AG09309 (cell line): Measurements from ENCODE around the gene CELF4.
"Not testable (repeated sequence)": the region's sequence is repeated elsewhere in the genome, so short reads cannot be mapped to it uniquely, and the experiment has no call there.

ENCODE experiments used
- DNase-seq: peaks from one replicate; pipeline ENCODE4 v3.0.0-alpha.2; 2010; ENCODE audit warnings: low read depth
- H3K4me3 ChIP-seq: 2 replicates; pipeline ENCODE4 v1.5.1; 2011; ENCODE audit warnings: mild to moderate bottlenecking, low read depth, low read length, moderate library complexity; ENCODE audit not compliant: control insufficient read depth
- CTCF ChIP-seq: IDR thresholded peaks from 2 replicates; pipeline ENCODE4 v1.5.1; 2011; ENCODE audit warnings: mild to moderate bottlenecking, low read depth, low read length, inconsistent platforms; ENCODE audit not compliant: insufficient read depth, control insufficient read depth; ENCODE audit errors: missing control alignments

Gene CELF4

GRCh38 chr18:37368110-37368954 lies 197.3 kb downstream of the CELF4 start:
- TF ChIP-seq CTCF, result no peak
- H3K4me3 ChIP-seq, result no peak overlapping the region
- DNase-seq, result no peak

- no peak for DNase-seq
- no peak for TF ChIP-seq CTCF
- no peak overlapping the region for H3K4me3 ChIP-seq
Observed at GRCh38 chr18:37364237-37364636, 201.4 kb downstream of the CELF4 start.

GRCh38 chr18:37362158-37362890 lies 203.3 kb downstream of the CELF4 start:
- H3K4me3 ChIP-seq, result no peak overlapping the region
- DNase-seq, result no peak
- TF ChIP-seq CTCF, result no peak

GRCh38 chr18:37361335-37362157 lies 204.1 kb downstream of the CELF4 start:
- DNase-seq, result no peak
- H3K4me3 ChIP-seq, result no peak overlapping the region
- no peak for TF ChIP-seq CTCF

GRCh38 chr18:37358061-37358460 lies 207.5 kb downstream of the CELF4 start:
- not testable (repeated sequence) for H3K4me3 ChIP-seq, DNase-seq

- TF ChIP-seq CTCF, result no peak
- no peak for DNase-seq
- H3K4me3 ChIP-seq, result no peak overlapping the region
Observed at GRCh38 chr18:37355772-37356171, 209.8 kb downstream of the CELF4 start.
